LNCaP clone FGC (cell line): ENCODE measurements around the gene CNNM3.

Source experiments
- DNase-seq: peaks from one replicate; pipeline ENCODE4 v3.0.0-alpha.2; 2011; ENCODE audit warnings: low read depth
- H3K4me3 ChIP-seq: 2 replicates; pipeline ENCODE4 v1.5.1; 2011; ENCODE audit warnings: mild to moderate bottlenecking, low read depth, low read length, control low read depth
- CTCF ChIP-seq: IDR thresholded peaks from 2 replicates; pipeline ENCODE4 v1.5.1; 2012; ENCODE audit warnings: mild to moderate bottlenecking; ENCODE audit not compliant: control insufficient read depth, insufficient read depth; ENCODE audit errors: extremely low read depth

CNNM3 gene

DNA sequence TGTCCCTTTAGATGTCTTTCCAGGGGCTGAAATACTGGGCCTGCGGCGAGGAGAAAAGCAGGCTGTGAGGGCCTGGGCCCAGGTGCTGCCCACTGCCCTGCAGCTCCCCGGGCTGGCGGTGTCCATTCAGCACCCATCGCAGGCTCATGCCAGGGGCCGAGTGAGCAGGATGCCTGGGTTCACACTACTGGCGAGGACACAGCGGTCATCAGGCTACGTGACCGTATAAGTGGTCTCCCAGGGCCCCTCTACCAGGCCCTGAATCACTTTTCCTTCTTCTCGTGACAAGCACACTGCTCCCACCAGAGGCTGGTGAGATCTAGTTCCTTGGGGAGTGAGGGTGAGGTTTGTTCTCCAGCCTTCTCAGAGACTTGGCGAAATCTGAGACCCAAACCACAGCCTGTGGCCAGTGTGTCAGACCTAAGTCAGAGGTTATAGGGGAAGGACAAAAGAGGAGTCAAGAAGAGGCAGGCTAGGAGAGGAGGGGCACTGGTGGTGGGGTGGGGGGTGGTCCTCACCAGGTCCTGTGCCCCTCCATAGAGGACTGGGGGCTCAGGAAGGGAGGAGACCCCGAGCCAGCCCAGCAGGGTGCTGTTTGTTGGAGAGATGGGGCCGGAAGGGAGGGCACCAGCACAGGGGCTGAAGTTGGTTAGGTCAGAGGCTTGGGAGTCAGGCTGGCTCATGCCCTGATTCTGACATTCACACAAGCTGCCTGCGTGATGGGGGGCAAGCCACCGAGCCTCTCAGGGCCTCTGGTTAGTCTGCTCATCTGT is 60.4 kb downstream of the CNNM3 start:
- DNase-seq, result no peak
- no peak overlapping the region for H3K4me3 ChIP-seq
- TF ChIP-seq CTCF, result no peak

DNA sequence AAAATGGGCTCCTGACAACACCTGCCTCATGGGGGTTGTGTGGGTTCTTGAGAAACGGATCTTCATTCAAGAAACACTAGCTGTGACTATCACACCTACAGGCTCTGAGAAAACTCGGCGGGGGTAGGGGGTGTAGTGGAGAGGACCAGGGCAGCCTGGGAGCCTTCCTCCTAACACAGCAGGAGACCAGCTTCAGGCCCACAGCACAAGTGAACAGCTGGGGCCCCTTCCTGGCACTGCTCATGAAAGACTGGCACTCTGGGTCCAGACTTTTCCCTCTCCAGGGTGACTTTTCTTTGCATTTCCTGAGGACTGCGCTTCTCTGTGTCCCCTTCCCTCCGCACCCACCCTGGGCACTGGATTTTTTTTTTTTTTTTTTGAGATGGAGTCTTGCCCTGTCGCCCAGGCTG is 61.0 kb downstream of the CNNM3 start:
- no peak overlapping the region for H3K4me3 ChIP-seq
- DNase-seq, result no peak
- no peak for TF ChIP-seq CTCF

- no peak for TF ChIP-seq CTCF
- no peak for DNase-seq
- no peak overlapping the region for H3K4me3 ChIP-seq
Measured at GRCh38 chr2:96877631-96878092, 61.6 kb downstream of the CNNM3 start.

DNA sequence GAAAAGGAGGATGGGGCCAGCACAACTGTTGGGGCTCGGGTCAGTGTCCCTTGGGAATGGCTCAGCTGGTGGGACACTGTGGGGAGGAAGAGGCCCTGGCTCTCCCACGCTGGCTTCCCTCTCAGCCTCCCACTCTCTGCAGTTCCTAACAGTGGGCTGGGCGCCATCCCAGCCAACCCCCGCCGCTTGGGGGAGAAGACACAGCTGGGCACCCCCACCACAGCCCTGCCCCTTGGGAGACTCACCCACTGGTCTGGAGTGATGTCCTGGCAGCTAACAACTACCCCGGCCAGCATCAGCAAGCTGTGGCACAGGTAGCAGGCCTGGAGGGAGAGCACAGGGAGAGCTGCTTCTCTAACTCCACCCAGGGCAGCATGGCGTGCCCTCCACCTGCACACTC is 62.1 kb downstream of the CNNM3 start:
- no peak for DNase-seq
- no peak for TF ChIP-seq CTCF
- no peak overlapping the region for H3K4me3 ChIP-seq

DNA sequence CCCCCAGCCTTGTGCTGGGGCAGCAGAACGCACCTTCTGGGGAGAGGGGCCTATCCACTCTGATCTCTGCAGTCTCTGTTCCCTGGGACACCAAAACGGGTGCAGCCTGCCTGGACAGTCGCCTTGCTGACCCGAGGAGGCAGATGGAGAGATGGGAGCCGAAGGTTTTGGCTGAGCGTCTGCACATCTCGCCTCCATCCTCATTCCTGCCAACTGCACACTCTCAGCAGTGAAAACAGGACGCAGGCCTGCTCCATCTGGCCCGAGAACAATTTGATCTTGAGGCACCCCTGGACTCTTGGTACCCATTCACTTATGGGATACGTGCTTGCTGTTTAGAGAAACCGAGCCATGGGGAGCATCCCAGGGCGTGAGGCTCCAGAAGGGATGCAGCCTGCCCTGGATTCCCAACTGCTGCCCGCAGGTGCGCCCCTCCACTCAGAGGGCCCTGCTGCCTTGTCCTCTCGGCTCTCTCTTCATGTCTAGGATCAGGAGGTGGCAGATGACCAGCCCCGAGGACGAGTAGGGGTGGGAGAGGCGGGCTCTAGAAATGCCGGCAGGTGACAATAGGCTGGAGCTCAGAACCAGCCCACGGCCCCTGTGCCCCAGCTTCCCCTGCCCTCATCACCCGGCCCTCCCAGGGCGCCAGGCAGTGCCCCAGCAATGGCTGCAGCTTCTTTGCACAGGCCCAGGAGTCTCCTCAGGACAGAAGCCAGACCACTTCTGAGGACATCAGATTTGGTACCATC is 62.9 kb downstream of the CNNM3 start:
- DNase-seq, result no peak
- no peak overlapping the region for H3K4me3 ChIP-seq
- TF ChIP-seq CTCF, result no peak

GRCh38 chr2:96879545-96880040 is 63.5 kb downstream of the CNNM3 start:
- no peak for TF ChIP-seq CTCF
- no peak for DNase-seq

More at GRCh38 chr2:96879545-96880040, 63.5 kb downstream of the CNNM3 start:
- no peak overlapping the region for H3K4me3 ChIP-seq
